Measurements from ENCODE around the gene CD53.

The CD53 gene

DNA sequence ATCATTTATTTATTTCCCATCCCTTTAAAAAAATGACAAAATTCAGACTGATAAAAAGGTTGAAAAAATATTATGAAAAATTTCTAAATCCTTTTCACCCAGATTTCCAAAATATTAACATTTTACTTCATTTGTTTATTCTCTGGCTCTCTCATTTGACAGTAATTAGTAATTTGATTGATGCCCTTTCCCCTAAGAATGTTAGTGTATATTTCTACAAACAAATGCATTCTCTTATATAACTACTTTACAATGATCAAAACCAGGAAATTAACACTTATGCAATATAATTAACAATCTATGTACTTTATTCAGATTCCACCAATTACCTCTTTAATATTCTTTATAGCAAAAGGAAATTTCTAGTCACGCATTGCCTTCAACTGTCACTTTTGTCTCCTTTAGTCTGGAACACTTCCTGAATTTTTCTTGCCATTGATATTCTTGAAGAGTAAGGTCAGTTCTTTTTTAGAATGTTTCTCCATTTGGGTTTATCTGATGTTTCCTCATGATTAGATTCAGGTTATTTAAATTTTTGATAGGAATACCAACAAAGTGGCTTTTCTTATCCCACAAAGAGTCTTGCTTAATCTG, 3.9 kb downstream of the CD53 start:
- no peak for DNase-seq

DNA sequence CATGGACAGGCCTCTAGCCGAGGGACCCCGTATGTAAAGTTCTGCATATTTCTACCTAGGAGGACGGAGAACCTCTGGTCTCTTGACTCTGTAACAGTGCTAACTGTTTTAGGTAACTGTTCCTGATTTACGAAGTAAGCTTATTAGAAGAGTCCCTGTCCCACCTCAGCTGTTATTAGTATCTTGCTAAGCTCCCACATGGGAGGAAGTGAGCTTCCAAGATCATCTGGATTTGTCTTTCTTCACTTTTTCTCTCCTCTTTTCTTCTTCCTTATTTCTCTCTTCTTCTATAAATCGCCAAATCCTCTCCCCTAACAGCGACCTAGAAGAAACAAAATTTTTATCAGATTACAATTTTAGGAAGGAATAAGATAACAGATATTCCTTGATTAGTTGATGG, 4.4 kb downstream of the CD53 start:
- no peak for DNase-seq

DNA sequence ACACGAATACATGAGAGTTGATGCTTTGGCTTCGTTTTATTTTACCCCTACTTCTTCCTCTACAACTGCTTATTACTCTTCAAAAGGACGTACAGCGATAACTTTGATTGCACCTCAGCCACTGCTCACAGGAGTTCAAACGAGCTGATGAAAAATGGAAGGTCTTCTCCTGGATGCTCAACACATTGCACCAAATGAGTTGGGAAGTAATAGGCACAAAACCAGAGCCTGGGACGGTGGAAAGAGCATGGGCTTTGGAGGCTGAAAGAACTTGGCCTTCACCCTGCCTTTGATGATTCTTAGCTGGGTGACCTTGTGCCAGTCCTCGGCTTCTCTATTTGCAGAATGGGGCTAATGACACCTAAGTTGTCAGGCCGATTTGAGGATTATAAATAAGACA, 4.8 kb downstream of the CD53 start:
- DNase-seq: no peak

DNA sequence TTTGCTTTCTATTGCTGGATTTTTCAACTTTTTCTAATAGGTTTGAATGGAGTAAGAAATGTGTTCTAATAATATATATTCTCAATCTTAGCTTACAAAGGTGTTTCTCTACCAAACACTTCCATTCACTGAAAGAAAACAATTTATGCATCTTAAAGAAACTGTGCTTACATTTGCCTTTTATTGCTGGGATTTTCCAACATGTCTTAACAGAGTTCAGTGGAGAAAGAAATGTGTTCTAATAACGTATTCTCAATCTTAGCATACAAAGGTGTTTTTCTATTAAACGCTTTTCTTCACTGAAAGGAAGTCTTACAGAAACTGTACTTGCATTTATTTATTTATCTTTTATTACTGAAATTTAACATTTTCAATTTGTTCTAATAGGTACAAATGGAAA, 5.6 kb downstream of the CD53 start:
- no peak for DNase-seq

DNA sequence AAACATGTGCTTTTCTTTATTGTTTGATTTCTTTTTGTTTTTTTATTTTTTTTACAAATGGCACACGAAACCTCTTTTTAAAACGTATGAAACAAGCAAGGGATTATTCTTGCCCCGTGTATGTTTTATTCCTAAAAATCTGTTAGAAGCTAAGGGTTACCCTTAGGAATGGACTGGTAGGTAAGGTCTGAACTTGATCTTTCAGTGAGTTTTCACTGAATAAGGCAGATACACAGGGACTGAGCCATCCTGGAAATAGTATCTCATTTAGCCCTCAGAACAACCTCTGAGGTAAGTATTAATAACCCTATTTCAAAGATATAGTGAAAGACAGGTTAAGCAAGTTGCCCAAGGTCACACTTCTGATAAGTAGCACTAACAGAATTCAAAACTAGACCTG, 6.0 kb downstream of the CD53 start:
- no peak for DNase-seq

DNA sequence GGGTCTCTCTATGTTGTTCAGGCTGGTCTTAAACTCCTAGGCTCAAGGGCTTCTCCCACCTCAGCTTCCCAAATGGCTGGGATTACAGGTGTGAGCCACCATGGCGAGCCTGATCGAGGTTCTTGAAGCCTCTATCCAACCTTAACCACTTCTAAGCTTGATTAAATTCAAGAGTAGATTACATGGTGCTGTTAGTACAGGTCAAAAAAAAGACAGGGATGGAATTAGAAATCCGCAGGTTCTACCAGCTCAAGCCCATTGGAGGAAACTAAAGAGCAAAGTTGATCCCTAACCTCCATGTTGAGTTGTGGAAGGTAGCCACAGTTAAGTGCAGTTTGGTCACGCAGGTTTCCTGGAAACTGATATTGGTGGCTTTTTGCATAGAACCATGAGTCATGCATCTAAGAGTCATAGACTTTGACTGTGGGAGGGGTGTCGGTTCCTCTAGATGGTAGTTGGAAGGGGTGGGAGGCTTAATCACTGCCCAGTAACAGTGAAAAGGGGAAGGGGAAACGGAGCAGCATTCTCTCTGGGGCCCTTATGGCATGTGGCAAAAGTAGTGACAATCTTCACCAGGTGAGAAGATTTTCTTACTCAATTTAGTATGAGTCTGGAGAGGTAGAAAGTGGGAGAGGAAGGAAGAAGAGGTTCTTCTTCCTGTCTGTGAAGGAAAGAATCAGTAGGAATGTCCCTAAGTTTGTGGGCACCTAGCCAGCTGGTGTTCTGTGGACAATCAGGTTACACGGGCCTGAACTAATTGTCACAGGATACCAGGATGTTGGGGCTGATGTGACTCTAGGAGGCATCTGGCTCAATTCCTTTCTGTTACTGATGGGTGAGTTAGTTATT, 7.0 kb downstream of the CD53 start:
- no peak for DNase-seq

DNA sequence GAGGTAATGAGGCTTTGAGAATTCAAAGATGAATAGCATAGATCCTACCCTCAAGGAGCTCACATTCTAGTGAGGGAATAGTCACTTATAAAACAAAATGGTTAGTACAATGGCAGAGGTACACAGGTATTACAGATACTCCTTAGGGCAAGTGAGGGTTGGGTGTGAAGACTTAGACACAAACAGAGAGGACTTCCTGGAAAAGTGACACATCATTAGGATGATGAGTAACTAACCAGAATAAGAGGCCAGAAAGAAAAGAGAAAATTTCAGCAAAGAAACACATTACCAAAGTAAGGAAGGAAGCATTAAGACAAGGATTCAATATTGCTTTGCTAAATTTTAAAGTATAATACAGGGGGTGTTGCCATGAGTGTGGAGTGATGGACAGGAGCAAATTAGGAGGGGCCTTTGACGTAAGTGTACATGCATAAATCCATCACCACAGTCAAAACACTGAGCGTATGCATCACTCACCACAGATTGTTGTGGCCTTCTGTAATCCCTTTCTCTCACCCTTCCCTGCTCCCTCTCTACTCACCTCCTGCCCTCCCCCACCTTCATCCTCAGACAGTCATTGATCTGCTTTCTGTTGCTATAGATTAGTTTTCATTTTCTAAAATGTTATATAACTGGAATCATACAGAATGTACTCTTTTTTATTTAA, 7.9 kb downstream of the CD53 start:
- DNase-seq: no peak

DNA sequence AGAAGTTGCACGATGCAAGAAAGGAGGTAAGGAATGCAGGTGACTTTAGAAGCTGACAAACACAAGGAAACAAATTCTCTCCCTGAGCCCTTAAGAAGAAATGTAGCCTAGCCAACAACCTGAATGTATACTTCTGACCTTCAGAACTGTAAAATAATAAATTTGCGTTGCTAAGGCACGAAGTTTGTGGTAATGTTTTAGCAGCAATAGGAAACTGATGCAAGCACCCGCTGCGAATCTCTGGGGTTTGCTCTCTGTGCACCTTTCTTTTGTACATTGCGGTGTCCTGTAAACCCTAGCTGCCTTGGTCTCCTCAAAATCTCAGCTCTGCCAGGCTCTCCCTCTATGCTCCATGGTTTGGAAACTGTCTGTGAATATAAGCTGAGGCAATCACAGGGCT, 15.1 kb downstream of the CD53 start:
- no peak for DNase-seq

DNA sequence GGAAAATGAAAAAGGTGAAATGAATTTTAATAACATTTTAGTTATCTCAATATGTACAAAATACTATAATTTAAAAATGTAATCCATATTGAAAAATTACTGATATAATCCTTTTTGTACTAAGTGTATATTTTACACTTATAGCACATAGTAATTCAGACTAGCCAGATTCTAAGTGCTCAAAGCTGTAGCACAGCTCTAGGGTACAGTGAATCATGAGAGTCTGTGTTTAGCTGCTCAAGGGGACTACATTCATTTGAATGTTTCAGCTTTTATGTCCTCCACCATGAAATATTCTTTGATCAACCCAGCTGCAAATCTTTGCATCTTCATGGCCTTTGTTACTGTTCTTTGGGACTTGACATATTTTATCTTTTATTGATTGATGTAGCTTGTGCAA, 15.7 kb downstream of the CD53 start:
- DNase-seq: no peak

DNA sequence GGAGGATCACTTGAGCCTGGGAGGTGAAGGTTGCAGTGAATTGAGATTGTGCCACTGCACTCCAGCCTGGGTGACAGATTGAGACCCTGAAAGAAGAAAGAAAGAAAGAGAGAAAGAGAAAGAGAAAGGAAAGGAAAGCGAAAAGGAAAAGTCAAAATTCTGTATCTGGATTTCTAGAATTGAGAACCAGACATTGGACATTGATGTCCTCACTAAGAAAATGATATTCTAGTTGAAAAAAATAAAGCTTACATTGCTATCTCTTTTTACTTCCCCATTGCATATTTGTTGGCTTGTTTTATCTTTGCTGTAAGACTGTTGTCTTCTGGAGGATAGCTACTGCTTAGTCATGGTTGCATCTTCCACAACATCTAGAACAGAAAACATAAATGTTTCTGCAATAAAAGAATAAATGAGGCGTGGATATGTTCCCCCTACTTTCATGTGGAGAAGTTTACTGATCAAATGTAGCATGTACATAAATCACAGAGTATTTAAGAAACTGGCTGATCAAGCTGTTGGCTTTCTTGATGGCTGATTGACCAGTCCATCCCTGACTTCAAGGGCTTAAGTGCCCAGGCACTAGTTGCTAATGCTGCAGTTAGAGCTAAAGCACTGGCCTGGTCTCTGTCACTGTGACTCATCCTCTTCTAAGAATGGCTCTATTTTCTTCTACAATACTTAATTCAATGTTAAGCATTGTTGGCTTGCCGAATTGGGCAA, 17.7 kb downstream of the CD53 start:
- no peak for DNase-seq

DNA sequence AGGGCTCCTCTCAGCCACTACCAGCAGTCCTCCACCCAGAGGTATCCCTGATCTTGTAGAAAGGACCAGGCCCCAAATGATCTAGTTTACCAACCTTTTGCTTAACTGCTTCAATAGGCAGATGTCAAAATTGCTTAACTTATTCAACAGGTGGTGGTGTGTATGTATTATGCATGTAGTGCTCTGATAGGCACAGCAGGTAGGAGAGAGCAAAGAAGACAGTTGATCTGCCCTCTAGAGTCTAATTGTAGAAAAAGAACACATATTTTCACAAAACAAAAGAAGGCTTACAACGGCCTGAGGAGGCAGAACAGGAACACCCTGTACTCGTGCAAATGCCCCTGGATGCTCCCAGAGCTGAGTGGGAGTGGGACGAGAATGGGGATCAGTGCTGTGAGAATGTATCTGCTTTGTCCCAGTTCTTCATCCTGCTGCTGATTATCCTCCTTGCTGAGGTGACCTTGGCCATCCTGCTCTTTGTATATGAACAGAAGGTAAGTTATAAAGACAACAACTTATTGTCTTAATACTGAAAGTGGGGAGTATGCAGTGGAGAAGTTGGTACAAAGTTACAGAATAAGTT, 21.1 kb downstream of the CD53 start:
- DNase-seq: no peak

DNA sequence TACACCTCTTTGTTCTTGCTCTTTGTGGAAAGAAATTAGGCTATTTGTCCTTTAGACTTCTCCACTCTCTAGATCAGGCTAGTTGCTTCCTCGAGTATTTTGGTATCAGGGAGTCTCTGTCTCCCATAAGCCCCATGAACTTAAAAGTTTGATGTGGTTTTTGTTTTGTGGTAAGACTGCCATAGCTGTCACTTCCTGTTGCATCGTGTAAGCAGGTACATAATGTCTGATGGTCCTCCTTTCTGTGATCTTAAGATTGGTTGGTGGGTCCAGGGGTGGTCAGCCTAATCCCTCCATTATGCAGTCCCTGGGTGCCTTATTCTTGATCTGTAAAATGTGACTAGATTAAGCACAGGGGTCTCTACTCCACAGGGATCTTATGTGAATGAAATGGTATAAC, 23.1 kb downstream of the CD53 start:
- DNase-seq: no peak

DNA sequence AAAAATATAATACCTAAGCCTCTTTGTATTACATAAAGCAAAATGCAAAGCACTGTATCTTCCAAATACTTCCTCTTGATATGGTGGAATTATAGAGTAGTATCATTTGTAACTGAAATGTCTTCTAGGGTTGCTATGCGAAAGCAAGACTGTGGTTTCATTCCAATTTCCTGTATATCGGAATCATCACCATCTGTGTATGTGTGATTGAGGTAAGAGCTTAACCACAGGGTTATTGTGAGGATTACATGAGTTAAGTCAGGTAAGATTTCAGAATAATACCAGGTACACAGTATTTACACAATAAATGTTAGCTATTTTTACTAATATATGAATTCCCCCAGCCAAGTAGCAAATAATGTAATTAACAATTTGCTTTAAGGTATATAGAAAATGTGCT, 24.7 kb downstream of the CD53 start:
- no peak for DNase-seq

DNA sequence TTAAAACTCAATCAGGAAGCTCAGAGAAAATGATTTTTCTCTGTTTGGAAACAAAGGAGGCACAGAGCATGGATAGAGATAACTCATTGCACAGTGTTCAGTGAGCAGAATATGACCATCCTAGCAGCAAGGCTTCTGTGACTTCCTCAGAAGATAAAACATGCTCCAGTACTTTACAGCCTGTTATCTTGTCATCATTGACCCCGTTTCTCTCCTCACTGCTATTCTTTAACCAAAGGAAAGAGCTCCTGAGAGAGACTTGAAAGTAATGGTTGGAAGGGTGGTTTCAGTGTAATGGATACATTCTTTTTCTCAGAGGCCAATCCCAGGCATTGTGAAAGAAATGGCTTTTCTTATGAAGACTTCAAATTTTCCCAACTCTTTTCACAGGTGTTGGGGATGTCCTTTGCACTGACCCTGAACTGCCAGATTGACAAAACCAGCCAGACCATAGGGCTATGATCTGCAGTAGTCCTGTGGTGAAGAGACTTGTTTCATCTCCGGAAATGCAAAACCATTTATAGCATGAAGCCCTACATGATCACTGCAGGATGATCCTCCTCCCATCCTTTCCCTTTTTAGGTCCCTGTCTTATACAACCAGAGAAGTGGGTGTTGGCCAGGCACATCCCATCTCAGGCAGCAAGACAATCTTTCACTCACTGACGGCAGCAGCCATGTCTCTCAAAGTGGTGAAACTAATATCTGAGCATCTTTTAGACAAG, 25.9 kb downstream of the CD53 start:
- no peak for DNase-seq

DNA sequence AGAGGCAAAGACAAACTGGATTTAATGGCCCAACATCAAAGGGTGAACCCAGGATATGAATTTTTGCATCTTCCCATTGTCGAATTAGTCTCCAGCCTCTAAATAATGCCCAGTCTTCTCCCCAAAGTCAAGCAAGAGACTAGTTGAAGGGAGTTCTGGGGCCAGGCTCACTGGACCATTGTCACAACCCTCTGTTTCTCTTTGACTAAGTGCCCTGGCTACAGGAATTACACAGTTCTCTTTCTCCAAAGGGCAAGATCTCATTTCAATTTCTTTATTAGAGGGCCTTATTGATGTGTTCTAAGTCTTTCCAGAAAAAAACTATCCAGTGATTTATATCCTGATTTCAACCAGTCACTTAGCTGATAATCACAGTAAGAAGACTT, 26.5 kb downstream of the CD53 start:
- DNase-seq: no peak

DNA sequence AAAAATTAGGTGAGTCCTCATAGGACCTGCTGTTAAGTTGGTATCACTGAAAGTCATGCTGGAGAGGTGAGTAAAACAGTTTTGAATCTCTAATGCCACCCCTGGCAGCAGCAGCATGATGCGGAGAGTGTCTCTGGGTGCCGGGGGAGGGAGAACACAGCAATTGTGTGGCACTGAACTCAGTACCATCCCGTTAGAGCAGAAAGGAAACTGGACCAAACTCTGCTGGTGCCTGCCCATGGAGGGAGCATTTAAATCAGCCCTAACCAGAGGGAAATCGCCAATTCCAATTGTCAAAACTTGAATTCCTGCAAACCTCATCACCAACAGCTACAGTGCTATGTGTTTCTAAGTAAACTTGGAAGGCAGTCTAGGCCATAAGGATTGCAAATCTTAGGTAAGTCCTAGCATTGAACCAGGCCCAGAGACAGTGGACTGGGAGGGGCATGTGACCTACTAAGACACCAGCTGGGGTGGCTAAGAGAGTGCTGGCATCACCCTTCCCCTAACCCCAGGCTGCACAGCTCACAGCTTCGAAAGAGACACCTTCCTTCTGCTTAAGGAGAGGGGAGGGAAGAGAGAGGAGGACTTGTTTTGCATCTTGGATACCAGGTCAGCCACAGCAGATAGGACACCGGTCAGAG, 30.0 kb downstream of the CD53 start:
- no peak for DNase-seq

DNA sequence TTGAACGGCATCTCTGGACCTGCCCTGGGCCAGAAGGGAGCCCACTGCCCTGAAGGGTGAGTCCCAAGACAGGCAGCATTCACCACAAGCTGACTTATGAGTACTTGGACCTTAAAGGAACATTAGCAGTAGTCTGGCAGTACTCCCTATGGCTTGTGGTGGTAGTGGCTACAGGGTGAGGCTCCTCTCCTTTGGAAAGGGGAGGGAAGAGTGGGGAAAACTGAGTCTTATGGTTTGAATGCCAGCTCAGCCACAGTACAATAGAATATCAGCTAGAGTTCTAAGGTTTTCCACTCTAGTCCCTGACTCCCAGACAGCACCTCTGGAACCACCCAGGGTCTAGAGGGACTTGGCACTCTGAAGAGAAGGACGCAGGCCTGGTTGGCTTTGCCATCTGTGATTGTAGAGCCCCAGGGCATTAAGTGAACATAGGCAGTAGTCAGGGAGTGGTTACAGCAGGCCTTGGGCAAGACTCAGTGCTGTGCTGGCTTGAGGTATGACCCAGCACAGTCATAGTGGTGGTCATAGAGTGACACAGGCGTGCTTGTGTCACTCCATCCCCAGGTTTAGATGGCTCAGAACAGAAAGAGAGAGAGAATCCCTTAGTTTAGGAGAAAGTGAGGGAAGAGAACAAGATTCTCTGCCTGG, 31.0 kb downstream of the CD53 start:
- DNase-seq: no peak

DNA sequence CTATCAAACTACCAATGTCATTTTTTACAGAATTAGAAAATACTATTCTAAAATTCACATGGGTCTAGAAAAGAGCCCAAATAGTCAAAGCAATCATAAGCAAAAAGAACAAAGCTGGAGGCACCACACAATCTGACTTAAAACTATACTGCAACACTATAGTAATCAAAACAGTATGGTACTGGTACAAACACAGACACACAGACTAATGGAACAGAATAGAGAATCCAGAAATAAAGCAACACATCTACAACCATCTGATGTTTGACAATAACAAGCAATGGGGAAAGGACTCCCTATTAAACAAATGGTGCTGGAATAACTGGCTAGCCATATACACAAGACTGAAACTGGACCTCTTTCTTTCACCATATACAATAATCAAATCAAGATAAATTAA, 39.8 kb downstream of the CD53 start:
- no peak for DNase-seq

DNA sequence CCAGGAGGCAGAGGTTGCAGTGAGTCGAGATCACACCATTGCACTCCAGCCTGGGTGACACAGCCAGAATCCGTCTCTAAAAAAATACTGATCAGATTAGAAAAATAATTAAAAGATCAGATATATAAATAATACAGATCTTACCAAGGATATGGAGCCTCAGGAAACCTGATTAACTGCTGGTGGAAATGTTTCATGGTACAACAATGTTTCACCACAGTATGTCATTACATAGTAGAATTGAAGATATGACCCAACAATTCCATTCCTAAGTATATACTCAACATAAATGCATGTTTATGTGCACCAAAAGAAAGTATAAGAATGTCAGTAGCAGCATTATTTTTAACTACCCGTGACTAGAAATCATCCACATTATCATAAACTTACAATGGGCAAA, 41.7 kb downstream of the CD53 start:
- no peak for DNase-seq

DNA sequence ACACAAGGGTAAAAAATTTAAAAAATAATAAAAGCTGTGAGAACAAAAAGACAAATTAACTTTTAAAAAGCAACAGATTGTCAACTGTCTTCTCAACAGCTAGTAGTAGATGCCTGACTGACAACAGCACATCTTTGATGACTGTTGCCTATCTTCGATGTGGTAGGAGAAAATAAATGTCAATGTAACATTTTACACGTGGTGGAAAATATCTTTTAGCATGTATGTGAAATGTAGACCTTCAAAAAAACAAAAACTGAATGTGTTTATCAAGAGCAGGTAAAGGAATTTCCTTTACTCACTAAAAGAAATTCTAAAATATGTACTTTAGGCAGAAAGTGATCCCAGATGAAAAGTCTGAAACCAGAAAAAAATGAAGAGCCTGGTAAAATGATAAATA, 42.9 kb downstream of the CD53 start:
- no peak for DNase-seq

DNA sequence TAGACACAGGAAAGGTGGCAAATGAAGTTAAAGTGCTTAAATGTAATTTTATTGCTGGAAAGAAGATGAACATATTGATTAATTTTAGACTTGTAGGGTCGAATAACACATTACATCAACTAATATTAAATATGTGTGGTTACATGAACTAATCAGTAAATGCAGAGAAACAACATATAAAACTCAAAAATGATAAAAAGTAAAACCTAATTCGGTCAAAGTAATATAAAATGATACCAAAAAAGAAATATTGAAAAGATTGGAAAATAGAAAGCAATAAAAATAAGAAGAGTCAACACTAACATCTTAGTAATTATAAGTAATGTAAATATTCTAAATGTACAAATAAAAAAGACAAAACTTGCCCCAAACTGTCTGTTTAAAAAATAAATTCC, 43.3 kb downstream of the CD53 start:
- DNase-seq: no peak

All from fibroblast of skin of back (primary cell).